AG10803 (cell line): ENCODE data around the gene CTNNA1.
A peak's percentile ranks its signal among the peaks of the same experiment; 100 is the strongest.
"Not testable (repeated sequence)": the region's sequence is repeated elsewhere in the genome, so short reads cannot be mapped to it uniquely, and the experiment has no call there.

ENCODE experiments used
- DNase-seq: peaks from one replicate; pipeline ENCODE4 v3.0.0; 2010; ENCODE audit warnings: low read depth
- H3K4me3 ChIP-seq: 2 replicates; pipeline ENCODE4 v1.5.1; 2011; ENCODE audit warnings: mild to moderate bottlenecking, low read length, control low read depth
- TF ChIP-seq, protein P1 (sequence below): conservative IDR thresholded peaks from 2 replicates; pipeline ENCODE4 v1.5.1; 2011; ENCODE audit warnings: mild to moderate bottlenecking, low read length, control low read depth, inconsistent platforms

Gene CTNNA1

DNA sequence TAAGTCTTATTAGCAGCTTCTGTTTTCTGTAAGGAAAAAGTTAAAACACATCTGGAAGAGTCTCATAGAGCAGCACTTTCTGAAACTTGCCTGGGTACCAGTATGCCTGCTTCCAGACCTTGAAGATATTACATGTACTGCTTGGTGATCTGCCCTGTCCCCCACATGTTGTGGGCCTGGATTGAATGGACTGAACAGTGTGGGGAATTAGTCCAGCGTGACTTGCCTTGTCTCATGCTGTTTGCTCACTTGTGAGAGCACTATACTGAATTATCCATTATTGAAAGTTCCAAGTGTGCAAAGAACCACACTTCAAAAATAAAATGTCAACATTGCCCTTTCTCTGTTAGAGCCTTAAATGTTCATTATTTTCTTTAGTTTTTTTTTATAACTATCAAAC is 8.9 kb downstream of the CTNNA1 start:
- H3K4me3 ChIP-seq, result no peak overlapping the region
- DNase-seq, result peak; percentile 12
- TF ChIP-seq, protein P1, sequence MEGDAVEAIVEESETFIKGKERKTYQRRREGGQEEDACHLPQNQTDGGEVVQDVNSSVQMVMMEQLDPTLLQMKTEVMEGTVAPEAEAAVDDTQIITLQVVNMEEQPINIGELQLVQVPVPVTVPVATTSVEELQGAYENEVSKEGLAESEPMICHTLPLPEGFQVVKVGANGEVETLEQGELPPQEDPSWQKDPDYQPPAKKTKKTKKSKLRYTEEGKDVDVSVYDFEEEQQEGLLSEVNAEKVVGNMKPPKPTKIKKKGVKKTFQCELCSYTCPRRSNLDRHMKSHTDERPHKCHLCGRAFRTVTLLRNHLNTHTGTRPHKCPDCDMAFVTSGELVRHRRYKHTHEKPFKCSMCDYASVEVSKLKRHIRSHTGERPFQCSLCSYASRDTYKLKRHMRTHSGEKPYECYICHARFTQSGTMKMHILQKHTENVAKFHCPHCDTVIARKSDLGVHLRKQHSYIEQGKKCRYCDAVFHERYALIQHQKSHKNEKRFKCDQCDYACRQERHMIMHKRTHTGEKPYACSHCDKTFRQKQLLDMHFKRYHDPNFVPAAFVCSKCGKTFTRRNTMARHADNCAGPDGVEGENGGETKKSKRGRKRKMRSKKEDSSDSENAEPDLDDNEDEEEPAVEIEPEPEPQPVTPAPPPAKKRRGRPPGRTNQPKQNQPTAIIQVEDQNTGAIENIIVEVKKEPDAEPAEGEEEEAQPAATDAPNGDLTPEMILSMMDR, result no peak

GRCh38 chr5:138763037-138763778 is 10.0 kb downstream of the CTNNA1 start:
- no peak for DNase-seq
- TF ChIP-seq, protein P1, result no peak
- no peak overlapping the region for H3K4me3 ChIP-seq

DNA sequence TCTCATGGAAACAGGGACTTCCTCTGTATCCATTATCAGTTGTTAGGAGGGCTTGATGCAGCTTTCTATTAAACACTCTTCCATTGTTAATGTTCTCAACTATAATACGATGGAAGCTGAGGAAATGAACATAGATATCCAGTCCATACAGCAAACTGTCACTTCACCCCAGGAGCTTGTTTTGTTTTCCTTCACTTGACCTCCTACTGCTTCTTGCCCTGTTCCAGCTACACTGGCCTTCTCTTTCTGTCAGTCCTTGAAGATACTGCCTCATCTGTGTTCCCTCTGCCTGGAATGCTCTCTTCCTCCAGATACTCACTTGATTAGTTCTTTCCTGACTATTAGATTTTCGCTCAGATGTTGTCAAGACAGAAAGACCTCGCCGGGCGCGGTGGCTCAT is 17.1 kb downstream of the CTNNA1 start:
- no peak for DNase-seq
- TF ChIP-seq, protein P1, result no peak

DNA sequence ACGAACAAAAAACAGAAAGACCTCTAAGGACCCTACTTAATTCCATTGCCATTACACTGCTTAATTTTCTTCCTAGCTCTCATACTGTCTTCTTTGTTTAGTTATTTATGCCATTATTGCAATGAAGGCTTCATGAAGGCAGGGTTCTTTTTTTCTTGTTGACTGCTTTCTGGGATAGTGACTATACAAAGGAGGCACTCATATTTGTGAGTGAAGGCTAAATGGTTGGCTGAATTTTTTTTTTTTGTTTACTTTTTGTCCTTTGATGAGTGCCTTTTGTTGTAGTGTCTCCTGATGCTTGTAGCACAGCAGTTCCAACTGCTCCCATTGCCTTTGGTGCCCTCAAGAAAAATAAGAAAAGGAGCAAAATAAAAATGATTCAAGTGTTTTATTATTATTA is 17.8 kb downstream of the CTNNA1 start:
- TF ChIP-seq, protein P1, result no peak
- no peak overlapping the region for H3K4me3 ChIP-seq
- no peak for DNase-seq

More for the DNA sequence above, 17.1 kb downstream of the CTNNA1 start:
- H3K4me3 ChIP-seq, result no peak overlapping the region

GRCh38 chr5:138772986-138773594 is 19.9 kb downstream of the CTNNA1 start:
- DNase-seq, result no peak
- TF ChIP-seq, protein P1, result no peak
- no peak overlapping the region for H3K4me3 ChIP-seq

DNA sequence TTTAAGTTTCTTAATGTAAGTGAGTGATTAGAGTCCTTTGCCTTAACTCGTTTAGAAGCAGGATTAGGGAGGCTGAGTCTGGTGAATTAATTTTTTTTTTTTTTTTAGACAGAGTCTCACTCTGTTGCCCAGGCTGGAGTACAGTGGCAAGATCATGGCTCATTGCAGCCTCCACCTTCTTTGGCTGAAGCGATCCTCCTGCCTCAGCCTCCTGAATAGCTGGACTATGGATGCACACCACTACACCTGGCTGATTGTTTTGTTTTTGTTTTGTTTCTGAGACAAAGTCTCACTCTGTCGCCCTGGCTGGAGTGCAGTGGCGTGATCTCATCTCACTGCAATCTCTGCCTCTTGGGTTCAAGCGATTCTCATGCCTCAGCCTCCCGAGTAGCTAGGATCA is 20.4 kb downstream of the CTNNA1 start:
- not testable (repeated sequence) for H3K4me3 ChIP-seq, DNase-seq

DNA sequence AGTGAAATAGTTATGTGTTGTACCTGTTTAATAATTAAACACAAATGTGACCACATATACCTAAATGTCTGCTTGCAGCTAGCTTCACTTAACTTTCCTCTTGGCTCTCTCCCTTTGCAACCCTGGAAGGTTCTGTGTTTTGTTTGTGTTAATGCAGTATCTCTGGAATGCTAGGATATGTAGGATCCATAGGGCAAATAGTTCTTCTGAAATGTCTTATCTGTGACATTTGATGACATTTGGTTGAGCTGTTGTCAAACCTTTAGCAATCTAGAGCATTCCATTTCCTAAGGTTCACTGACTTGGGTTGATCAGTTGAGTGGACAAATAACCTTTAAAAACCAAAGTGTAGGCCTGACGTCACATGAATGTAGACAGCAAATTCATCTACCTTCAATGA is 21.8 kb downstream of the CTNNA1 start:
- TF ChIP-seq, protein P1, result no peak
- H3K4me3 ChIP-seq, result no peak overlapping the region
- DNase-seq, result no peak
